Right renal pelvis (tissue), 4 donors: Measurements from ENCODE around the gene GRK3. TPM values are rescaled to one million over a fixed set of nuclear protein-coding genes. Genes with fewer than 3 reads are reported as not detected.
A peak's percentile ranks its signal among the peaks of the same experiment; 100 is the strongest.
"Not testable (repeated sequence)": the region's sequence is repeated elsewhere in the genome, so short reads cannot be mapped to it uniquely, and the experiment has no call there.

Source experiments
- DNase-seq, 4 donors: peaks; one replicate each; pipeline ENCODE4 v3.0.0-alpha.2; 2013; ENCODE audit warnings: low read depth in 4 of 4, low spot score in 3 of 4, missing footprints in 1 of 4
- polyA plus RNA-seq, 4 donors: library from polyadenylated mRNA; unstranded; fragments of 120-200 nt; gene quantifications; one replicate each; pipeline ENCODE4 v1.2.1, GENCODE V29; 2013; ENCODE audit not compliant: insufficient read length in 4 of 4

GRK3 gene
- 10 to 100 TPM in 2 of 4 donors, 1 to 10 TPM in 2; 8.4 to 13.6 (median 11.5) TPM for polyA plus RNA-seq

GRCh38 chr22:25564320-25564978 is at the start of gene GRK3:
Gene GRK3 (plus strand): TSS chr22:25564675. CDS start chr22:25565041, 366 bp downstream.
- DNase-seq = peak in 3 of 4 donors; percentile 47 to 60 (median 57)

- no peak for DNase-seq
Measured at GRCh38 chr22:25518000-25518663, 46.3 kb upstream of the GRK3 start.

- DNase-seq = no peak
Measured at GRCh38 chr22:25525376-25525775, 39.1 kb upstream of the GRK3 start.

- DNase-seq = not testable (repeated sequence)
Measured at GRCh38 chr22:25525804-25526584, 38.5 kb upstream of the GRK3 start.

GRCh38 chr22:25527016-25527415 is 37.5 kb upstream of the GRK3 start:
- DNase-seq = not testable (repeated sequence)

GRCh38 chr22:25528068-25528467 is 36.4 kb upstream of the GRK3 start:
- not testable (repeated sequence) for DNase-seq

- not testable (repeated sequence) for DNase-seq
Measured at GRCh38 chr22:25529059-25529458, 35.4 kb upstream of the GRK3 start.

- not testable (repeated sequence) for DNase-seq
Measured at GRCh38 chr22:25529541-25530137, 34.8 kb upstream of the GRK3 start.

GRCh38 chr22:25531677-25532076 is 32.8 kb upstream of the GRK3 start:
- DNase-seq = not testable (repeated sequence)

- DNase-seq = no peak
Measured at GRCh38 chr22:25534724-25535123, 29.8 kb upstream of the GRK3 start.

- DNase-seq = no peak
Measured at GRCh38 chr22:25536589-25536988, 27.9 kb upstream of the GRK3 start.

GRCh38 chr22:25540166-25540907 is 24.1 kb upstream of the GRK3 start:
- DNase-seq = no peak

GRCh38 chr22:25540908-25541660 is 23.4 kb upstream of the GRK3 start:
- DNase-seq = no peak

GRCh38 chr22:25542191-25542590 is 22.3 kb upstream of the GRK3 start:
- DNase-seq = no peak

- no peak for DNase-seq
Measured at GRCh38 chr22:25542720-25543402, 21.6 kb upstream of the GRK3 start.

- DNase-seq = no peak
Measured at GRCh38 chr22:25545146-25545545, 19.3 kb upstream of the GRK3 start.

- DNase-seq = no peak
Measured at GRCh38 chr22:25545672-25546071, 18.8 kb upstream of the GRK3 start.

GRCh38 chr22:25546242-25546641 is 18.2 kb upstream of the GRK3 start:
- DNase-seq = no peak

GRCh38 chr22:25546751-25547150 is 17.7 kb upstream of the GRK3 start:
- DNase-seq = no peak
